Stimulated activated CD8-positive, alpha-beta memory T cell treated with anti-CD3 and anti-CD28 coated beads, Interleukin-4, amount 100 ng/mL, for 24 hours (primary cell): ENCODE data around the gene PLPP3.

Source experiments
- DNase-seq: peaks from one replicate; pipeline ENCODE4 v3.0.0-alpha.2; 2020; ENCODE audit warnings: low read depth

Gene PLPP3

GRCh38 chr1:56547473-56547872, 31.9 kb downstream of the PLPP3 start:
- DNase-seq = no peak

DNA sequence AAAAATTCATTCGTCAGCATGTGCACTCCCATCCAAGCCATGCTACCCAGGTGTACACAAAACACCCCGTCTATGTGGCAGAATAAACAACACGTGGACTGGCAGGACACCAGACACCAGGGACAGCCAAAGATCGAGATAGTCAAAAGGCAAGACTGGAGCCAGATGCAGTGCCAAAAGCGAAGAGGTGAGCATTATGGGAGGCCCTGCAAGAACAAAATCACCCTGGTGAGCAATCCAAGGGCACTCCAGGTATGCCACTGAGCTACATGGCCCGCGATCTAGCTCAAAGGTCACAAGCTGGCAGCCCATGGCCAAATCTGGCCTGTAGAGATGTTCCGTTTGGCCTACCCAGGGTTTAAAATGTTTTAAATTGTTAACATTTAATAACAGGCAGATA, 33.7 kb downstream of the PLPP3 start:
- no peak for DNase-seq

DNA sequence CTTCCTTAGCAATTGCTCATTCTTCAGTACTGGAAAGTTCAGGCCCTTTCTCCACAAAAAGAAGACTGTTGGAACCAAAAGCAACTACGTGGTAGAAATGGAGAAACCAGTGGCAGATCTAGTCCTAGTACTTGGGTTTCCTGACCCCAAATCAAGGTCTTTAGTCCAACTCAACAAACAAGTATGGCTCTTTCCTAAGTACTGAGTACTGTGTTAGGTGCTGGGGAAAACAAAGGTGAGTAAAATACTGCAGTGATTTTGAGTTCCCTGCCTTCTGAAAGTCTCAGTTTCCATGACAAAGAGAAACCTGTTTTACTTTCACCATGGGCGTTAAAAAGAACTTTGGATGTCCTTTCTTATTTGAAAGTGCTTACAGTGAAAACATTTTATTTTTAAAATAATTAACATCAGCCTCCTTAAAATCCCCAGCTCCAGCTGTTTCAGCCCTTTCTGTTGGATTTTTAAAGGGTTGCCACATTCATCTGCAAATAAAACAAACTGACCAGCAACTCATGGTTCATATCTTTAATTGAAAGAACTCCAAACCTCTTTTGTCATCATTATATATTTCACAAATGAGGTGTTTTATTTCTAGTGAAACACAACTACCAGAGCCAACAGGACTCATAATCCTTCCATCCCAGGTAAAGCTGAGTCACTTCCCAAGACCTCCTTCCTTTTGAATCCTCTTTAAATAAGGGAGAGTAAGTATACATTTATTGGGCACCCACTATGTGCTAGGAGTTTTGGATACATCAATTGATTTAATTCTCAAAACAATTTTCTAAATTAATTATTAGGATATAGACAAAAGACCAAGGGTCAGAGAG, 35.4 kb downstream of the PLPP3 start:
- DNase-seq = no peak

GRCh38 chr1:56542651-56543050, 36.7 kb downstream of the PLPP3 start:
- DNase-seq = no peak

- no peak for DNase-seq
Observed at GRCh38 chr1:56541408-56541807, 38.0 kb downstream of the PLPP3 start.

DNA sequence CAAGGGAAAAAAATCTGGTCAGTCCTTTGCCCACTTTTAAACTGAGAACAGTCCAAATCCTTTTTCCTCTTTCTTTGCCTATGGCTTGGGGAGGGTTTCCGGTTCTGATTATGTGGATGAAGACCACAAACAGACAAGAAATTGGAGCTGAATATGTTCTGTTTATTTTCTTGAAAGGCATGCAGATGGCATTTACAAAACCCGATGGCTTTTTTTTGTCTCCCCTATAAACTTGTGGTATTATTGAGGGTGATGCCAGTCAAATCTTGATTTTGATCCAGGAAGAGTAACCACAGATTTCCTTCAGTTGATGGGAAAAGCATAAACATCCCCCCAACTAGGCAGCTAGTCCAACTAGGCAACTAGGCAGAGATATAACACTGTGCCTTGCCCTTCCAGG, 38.9 kb downstream of the PLPP3 start:
- DNase-seq = no peak

- DNase-seq = no peak
Observed at GRCh38 chr1:56539520-56539931, 39.8 kb downstream of the PLPP3 start.

DNA sequence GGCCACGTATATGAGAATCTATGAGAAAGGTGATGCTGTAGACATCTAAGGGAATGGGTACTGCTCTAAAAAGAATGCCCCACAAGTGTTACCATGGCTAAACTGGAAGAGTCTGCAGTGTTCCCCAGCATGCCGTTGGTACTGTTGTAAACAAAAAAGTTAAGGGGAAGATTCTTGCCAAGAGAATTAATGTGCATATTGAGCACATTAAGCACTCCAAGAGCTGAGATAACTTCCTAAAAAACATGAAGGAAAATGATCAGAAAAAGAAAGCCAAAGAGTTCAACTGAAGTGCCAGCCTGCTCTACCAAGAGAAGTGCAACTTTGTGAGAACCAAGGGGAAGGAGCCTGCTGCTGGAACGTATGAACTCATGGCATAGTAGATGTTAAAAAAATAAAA, 40.8 kb downstream of the PLPP3 start:
- DNase-seq = no peak

DNA sequence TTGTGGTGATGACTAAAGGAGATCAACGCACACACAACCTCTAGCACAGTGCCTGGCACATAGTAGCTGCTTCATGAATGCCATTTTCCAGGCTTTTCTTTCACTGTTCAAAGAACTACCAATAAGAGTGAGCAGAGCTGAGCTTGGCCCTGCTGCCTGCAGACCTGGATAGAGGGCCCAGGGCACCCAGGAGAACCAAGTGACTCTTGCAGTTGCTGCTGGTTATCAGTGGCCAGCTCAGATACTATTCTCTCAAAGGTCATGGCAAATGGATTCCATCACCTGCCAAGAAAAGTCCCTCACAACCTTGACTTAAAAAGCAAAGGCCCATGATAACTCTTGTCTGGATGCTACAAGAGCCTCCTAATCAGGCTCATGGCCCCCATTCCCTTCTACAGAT, 41.7 kb downstream of the PLPP3 start:
- no peak for DNase-seq

DNA sequence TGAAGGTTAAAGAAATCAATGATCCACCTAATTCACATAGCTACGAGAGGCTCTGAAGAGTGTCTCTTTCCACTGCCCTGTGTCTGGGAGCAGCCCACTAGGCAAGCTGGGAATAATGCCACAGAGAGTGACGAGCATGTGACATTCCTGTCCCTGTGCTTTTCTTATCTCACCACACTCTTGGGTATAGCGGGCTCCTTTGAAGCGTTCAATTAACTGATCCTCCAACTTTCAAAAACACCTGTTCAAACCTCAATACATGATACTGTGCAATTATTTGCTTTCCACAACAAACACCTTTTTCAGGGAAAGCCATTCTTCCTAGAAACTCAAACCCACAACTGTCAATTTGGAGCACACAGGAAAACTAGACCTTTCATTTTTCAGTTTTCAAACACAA, 43.4 kb downstream of the PLPP3 start:
- no peak for DNase-seq

- DNase-seq = no peak
Observed at GRCh38 chr1:56535362-56535761, 44.0 kb downstream of the PLPP3 start.

DNA sequence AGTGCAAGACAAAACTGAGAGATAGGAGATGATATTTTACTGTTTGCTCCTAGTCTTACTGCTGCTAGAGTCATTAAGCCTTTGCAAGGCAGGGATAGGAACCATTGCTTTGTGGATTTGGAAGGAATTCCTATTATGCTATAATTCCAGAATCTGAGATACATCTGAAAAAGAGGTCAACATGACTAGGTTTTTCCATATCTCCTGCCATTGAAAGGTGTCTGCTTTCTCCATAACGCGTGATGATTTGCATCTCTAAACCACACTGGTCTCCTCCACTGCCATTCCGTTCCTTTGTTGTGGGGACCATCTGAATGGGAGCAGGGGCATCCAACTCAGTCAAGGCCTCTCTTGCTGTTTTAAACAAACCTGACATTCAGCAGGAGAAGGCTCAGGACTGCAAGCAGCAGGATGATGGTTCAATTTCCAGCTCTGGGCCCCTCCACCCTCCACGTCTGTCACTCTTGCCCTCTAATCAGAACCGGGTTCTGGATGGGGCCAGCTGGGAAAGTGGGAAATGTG, 45.2 kb downstream of the PLPP3 start:
- DNase-seq = no peak

DNA sequence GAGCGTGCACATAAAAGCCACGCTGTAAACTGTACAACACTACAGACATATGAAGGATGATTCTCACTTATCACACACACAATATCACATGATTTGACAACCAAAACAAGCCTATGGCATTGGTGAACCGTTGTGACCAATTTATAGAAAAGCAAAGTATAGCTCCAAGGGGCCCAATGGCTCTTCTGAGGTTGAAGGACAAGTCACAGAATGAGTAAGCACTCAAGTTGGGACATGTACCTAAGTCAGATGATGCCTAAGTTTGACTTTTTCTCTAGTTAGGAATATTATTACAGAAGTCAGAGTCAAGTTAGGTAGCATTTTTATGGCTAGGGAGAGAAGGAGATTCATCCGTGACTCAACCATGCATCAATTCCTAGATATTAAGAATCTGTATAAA, 45.7 kb downstream of the PLPP3 start:
- no peak for DNase-seq

DNA sequence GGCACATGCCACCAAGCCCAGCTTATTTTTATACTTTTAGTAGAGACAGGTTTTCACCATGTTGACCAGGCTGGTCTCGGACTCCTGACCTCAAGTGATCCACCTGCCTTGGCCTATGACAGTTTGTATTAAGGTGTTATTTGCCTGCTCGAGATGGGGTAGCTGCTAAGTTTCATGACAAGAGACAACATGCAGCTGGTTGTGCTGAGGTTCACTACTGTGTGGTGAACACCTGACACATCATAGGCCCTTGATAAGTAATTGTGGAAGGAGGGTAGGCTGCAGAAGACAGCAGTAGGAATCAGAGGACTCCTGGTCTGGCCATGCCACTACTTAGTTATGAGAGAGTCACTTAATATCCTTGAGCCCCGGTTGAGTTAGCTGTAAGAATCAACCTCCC, 46.2 kb downstream of the PLPP3 start:
- DNase-seq = no peak

DNA sequence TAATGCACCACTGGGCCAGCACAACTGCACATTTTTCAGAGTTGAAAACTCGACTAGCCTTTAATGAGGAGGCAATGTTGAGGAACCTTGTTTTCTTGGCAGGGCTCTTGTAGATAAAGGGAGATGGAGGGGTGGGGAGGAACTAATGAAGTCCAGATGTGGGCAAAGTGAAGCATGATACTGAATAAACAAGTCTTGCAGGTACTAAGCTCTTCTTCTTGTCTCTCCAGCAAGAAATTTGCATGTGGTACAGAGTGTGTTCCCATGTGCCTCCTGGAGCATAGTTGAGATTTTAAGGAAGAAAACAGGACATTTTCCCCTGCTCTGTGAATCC, 47.0 kb downstream of the PLPP3 start:
- DNase-seq = no peak

- no peak for DNase-seq
Observed at GRCh38 chr1:56531624-56532349, 47.6 kb downstream of the PLPP3 start.

DNA sequence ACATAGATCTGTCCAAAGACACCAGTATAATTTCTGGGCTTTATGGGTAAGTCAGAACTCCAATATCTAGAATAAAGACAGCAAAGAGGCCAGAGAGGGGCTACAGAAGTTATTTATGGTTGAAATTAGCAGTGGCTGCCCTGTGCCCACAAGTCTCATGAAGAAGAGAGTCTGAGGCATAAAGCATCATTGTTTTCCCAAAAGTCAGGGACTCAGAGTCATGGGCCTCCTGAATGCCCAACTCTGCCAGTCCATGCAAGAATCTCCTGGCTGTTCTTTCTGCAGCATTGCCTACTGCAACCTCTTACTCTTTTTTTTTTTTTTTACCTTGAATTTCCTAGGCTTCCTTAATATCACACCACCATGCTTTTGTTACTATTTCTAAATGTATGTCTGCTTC, 49.6 kb downstream of the PLPP3 start:
- DNase-seq = no peak

- no peak for DNase-seq
Observed at GRCh38 chr1:56527548-56528302, 51.6 kb downstream of the PLPP3 start.

DNA sequence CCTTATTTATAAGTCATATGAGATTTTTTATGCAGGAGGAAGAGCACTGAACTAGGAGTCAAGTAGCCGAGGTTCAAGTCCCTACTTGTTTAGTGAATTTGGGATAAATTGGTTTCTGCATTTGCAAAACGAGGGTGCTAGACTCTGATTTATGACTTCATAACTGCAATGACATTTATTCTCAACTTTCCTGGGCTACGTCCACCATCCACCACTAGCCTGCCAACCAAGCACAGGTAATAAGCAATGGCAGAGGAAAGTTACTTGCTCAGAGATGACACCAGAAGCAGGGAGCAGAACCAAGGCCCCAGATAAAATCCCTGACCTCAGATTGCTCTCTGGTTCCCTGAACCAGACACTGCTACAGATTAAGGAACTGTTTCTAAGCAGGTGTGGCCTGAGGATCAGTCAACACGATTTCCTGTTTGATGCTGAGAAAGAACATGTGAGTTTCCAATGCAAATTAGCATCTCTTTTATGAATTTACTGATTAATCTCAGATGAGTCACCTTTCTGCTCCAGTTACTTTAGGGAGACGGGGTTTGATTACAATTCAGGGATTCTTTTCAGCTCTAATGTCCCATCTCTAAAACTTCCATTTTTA, 52.7 kb downstream of the PLPP3 start:
- DNase-seq = no peak

- DNase-seq = no peak
Observed at GRCh38 chr1:56525489-56526041, 53.8 kb downstream of the PLPP3 start.

GRCh38 chr1:56524263-56524662, 55.1 kb downstream of the PLPP3 start:
- no peak for DNase-seq

DNA sequence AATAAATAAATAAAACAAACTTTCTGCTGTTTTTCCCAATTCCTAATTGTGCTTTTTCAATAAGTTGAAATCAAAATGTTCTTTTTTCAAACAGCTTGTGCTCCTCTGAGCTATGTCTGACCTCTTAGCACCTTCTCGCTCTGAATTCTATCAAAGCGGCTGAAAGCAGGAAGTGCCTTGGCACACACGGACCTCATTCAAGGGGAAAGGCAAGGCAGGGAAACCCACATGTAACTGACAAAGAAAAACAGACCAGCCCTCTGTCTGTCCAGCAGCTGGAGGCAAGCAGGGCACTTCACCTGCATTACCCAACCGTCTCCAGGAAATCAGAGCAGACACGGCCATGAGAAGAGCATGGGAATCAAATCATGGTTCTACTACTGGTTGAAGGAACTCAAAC, 56.7 kb downstream of the PLPP3 start:
- no peak for DNase-seq
